H1 (cell line): Measurements from ENCODE around the gene STH. TPM values are rescaled to one million over a fixed set of nuclear protein-coding genes. Genes with fewer than 3 reads are reported as not detected.

Source experiments
- CTCF ChIA-PET: fragments of 300-600 bp; sonication (Branson Sonifier 250); formaldehyde crosslinking; loops from one replicate; lab custom pipeline; 2021; ENCODE audit not compliant: partially characterized antibody; lab: Charles Lee
- POLR2A ChIA-PET: fragments of 300-600 bp; sonication (Branson Sonifier 250); formaldehyde crosslinking; loops from one replicate; lab custom pipeline; 2021; ENCODE audit warnings: inconsistent platforms; ENCODE audit not compliant: partially characterized antibody; lab: Charles Lee
- DNase-seq, 2 experiments: peaks; one replicate each; pipeline versions ENCODE4 v3.0.0 to v3.0.0-alpha.2; 2010 to 2022; ENCODE audit warnings: low spot score in 2 of 2, low read depth in 1 of 2, mixed read lengths in 1 of 2
- FAIRE-seq: peaks from 2 replicates; lab custom pipeline; 2011; peaks lifted over from hg19 to GRCh38; lab: Jason Lieb, UNC
- H2AFZ ChIP-seq: 2 replicates; pipeline ENCODE4 v1.8.1; 2012; ENCODE audit warnings: low read length, inconsistent platforms
- H2AK5ac ChIP-seq: 2 replicates; pipeline ENCODE4 v1.6.1; 2013; ENCODE audit warnings: low read depth, low read length
- H2BK120ac ChIP-seq: replicated peaks from 2 replicates; pipeline ENCODE3; 2013; ENCODE audit warnings: low read depth, low read length, inconsistent platforms
- H2BK12ac ChIP-seq: 2 replicates; pipeline ENCODE4 v1.6.1; 2013; ENCODE audit warnings: low read depth, low read length
- H2BK15ac ChIP-seq: 2 replicates; pipeline ENCODE4 v1.6.1; 2013; ENCODE audit warnings: low read length
- H2BK20ac ChIP-seq: 2 replicates; pipeline ENCODE4 v1.6.1; 2013; ENCODE audit warnings: low read length
- H2BK5ac ChIP-seq: 2 replicates; pipeline ENCODE4 v1.6.1; 2013; ENCODE audit warnings: low read depth, low read length
- H3K14ac ChIP-seq: 2 replicates; pipeline ENCODE4 v1.6.1; 2013; ENCODE audit warnings: inconsistent platforms; ENCODE audit not compliant: insufficient read length
- H3K18ac ChIP-seq: 2 replicates; pipeline ENCODE4 v1.6.1; 2013; ENCODE audit warnings: low read length; ENCODE audit errors: extremely low read depth
- H3K23ac ChIP-seq: 2 replicates; pipeline ENCODE4 v1.6.1; 2013; ENCODE audit warnings: inconsistent platforms; ENCODE audit not compliant: insufficient read length
- H3K23me2 ChIP-seq: 2 replicates; pipeline ENCODE4 v1.6.1; 2013; ENCODE audit warnings: low read depth, low read length
- H3K27ac ChIP-seq: 2 replicates; pipeline ENCODE4 v1.6.1; 2011; ENCODE audit warnings: low read depth, low read length, inconsistent platforms
- H3K27me3 ChIP-seq, 4 experiments: replicated peaks in 1 of 4; 1 replicate in 1 of 4; 2 replicates in 3 of 4; pipeline versions ENCODE4 v1.6.1 to v1.8.1; 2011 to 2013; ENCODE audit warnings: low read length in 3 of 4, mild to moderate bottlenecking in 3 of 4, inconsistent platforms in 2 of 4, mixed read lengths in 2 of 4, moderate library complexity in 1 of 4; ENCODE audit not compliant: control insufficient read depth in 3 of 4, insufficient read depth in 3 of 4; ENCODE audit errors: extremely low read depth in 1 of 4
- H3K36me3 ChIP-seq, 4 experiments: 2 replicates each; pipeline versions ENCODE4 v1.6.1 to v1.8.1; 2011 to 2013; ENCODE audit warnings: mild to moderate bottlenecking in 4 of 4, low read length in 3 of 4, moderate library complexity in 2 of 4, control low read depth in 1 of 4, inconsistent platforms in 1 of 4; ENCODE audit not compliant: insufficient read depth in 4 of 4, control insufficient read depth in 2 of 4
- H3K4ac ChIP-seq: replicated peaks from 2 replicates; pipeline ENCODE3; 2013; ENCODE audit warnings: low read length, low read depth, mixed read lengths, inconsistent platforms; ENCODE audit not compliant: insufficient read length
- H3K4me1 ChIP-seq, 4 experiments: replicated peaks in 1 of 4; 1 replicate in 1 of 4; 2 replicates in 3 of 4; pipeline versions ENCODE4 v1.6.1 to v1.8.1; 2011 to 2013; ENCODE audit warnings: low read length in 3 of 4, inconsistent platforms in 2 of 4, mixed read lengths in 1 of 4; ENCODE audit not compliant: insufficient read depth in 4 of 4, control insufficient read depth in 3 of 4
- H3K4me2 ChIP-seq, 2 experiments: 2 replicates each; pipeline versions ENCODE4 v1.6.1 to v1.8.1; 2011 to 2013; ENCODE audit warnings: low read depth in 2 of 2, low read length in 2 of 2, control low read depth in 1 of 2, inconsistent platforms in 1 of 2, mild to moderate bottlenecking in 1 of 2; ENCODE audit not compliant: insufficient read depth in 1 of 2
- H3K4me3 ChIP-seq, 4 experiments: fragments of 200-600, 300-600 bp in 1 of 4; sonication (generic), shearing (Covaris generic), sonication (Bioruptor Twin) in 1 of 4; 2 replicates each; pipeline versions ENCODE4 v1.5.1 to v1.8.1; 2011 to 2016; ENCODE audit warnings: low read length in 4 of 4, low read depth in 3 of 4, control low read depth in 2 of 4, inconsistent platforms in 2 of 4, mild to moderate bottlenecking in 2 of 4, mixed read lengths in 1 of 4, moderate library complexity in 1 of 4; ENCODE audit not compliant: insufficient read depth in 2 of 4; ENCODE audit errors: extremely low read depth in 1 of 4
- H3K56ac ChIP-seq: replicated peaks from 2 replicates; pipeline ENCODE3; 2013; ENCODE audit warnings: low read depth, mild to moderate bottlenecking, mixed read lengths, low read length, inconsistent platforms; ENCODE audit not compliant: insufficient read length
- H3K79me1 ChIP-seq: 2 replicates; pipeline ENCODE4 v1.6.1; 2013; ENCODE audit warnings: low read depth, low read length, control low read depth
- H3K79me2 ChIP-seq, 2 experiments: 2 replicates each; pipeline versions ENCODE4 v1.6.1 to v1.8.1; 2012 to 2013; ENCODE audit warnings: low read length in 2 of 2, mild to moderate bottlenecking in 2 of 2, inconsistent platforms in 1 of 2; ENCODE audit not compliant: insufficient read depth in 2 of 2, control insufficient read depth in 1 of 2
- H3K9ac ChIP-seq, 4 experiments: replicated peaks in 1 of 4; 1 replicate in 1 of 4; 2 replicates in 3 of 4; pipeline versions ENCODE4 v1.6.1 to v1.8.1; 2011 to 2013; ENCODE audit warnings: low read depth in 3 of 4, low read length in 3 of 4, control low read depth in 2 of 4, mild to moderate bottlenecking in 2 of 4, moderate library complexity in 2 of 4, inconsistent platforms in 1 of 4; ENCODE audit errors: extremely low read depth in 1 of 4
- H3K9me3 ChIP-seq, 2 experiments: 2 replicates each; pipeline versions ENCODE4 v1.6.1 to v1.8.1; 2012 to 2013; ENCODE audit warnings: mild to moderate bottlenecking in 2 of 2, moderate library complexity in 2 of 2, control low read depth in 1 of 2, inconsistent platforms in 1 of 2, low read depth in 1 of 2, low read length in 1 of 2, mixed read lengths in 1 of 2; ENCODE audit not compliant: insufficient read depth in 2 of 2
- H4K20me1 ChIP-seq, 2 experiments: replicated peaks in 1 of 2; 2 replicates each; pipeline versions ENCODE3 to v1.8.1; 2011 to 2013; ENCODE audit warnings: inconsistent platforms in 2 of 2, low read length in 2 of 2, mild to moderate bottlenecking in 1 of 2; ENCODE audit not compliant: insufficient read depth in 2 of 2, control insufficient read depth in 1 of 2
- H4K5ac ChIP-seq: 2 replicates; pipeline ENCODE4 v1.6.1; 2013; ENCODE audit warnings: low read length, low read depth, mixed read lengths, inconsistent platforms; ENCODE audit not compliant: insufficient read length
- H4K8ac ChIP-seq: 2 replicates; pipeline ENCODE4 v1.8.0; 2013; ENCODE audit warnings: mild to moderate bottlenecking, moderate library complexity, low read length, inconsistent platforms; ENCODE audit not compliant: insufficient read depth; ENCODE audit errors: extremely low read depth
- H4K91ac ChIP-seq: replicated peaks from 2 replicates; pipeline ENCODE3; 2013; ENCODE audit warnings: low read length, mixed read lengths, inconsistent platforms; ENCODE audit not compliant: insufficient read length
- BACH1 ChIP-seq: IDR thresholded peaks from 2 replicates; pipeline ENCODE4 v1.6.1; 2012; ENCODE audit warnings: low read length, improper control_type of control experiment
- CBX8 ChIP-seq: fragments of 300-800, 300-1000 bp; sonication (generic); IDR thresholded peaks from 2 replicates; pipeline ENCODE4 v1.7.1; 2016; ENCODE audit warnings: low read depth, low read length, borderline replicate concordance
- CHD2 ChIP-seq: IDR thresholded peaks from 2 replicates; pipeline ENCODE4 v1.6.1; 2012; ENCODE audit warnings: low read length, improper control_type of control experiment
- EGR1 ChIP-seq: IDR thresholded peaks from 2 replicates; pipeline ENCODE4 v1.6.1; 2011; ENCODE audit warnings: low read depth, low read length, borderline replicate concordance
- FOSL1 ChIP-seq: IDR thresholded peaks from 2 replicates; pipeline ENCODE4 v1.6.1; 2011; ENCODE audit warnings: mild to moderate bottlenecking, low read depth, low read length, moderate library complexity; ENCODE audit not compliant: insufficient read depth
- KDM4A ChIP-seq: IDR thresholded peaks from one replicate; pipeline ENCODE4 v1.7.1; 2012; ENCODE audit warnings: low read depth, mild to moderate bottlenecking, moderate library complexity, low read length, inconsistent platforms; ENCODE audit not compliant: severe bottlenecking
- PHF8 ChIP-seq: fragments of 200-600 bp; sonication (generic); conservative IDR thresholded peaks from 2 replicates; pipeline ENCODE4 v1.7.1; 2012; ENCODE audit warnings: low read depth, mild to moderate bottlenecking, inconsistent platforms, low read length, moderate library complexity
- RBBP5 ChIP-seq: IDR thresholded peaks from 2 replicates; pipeline ENCODE4 v1.7.1; 2012; ENCODE audit warnings: low read depth, mild to moderate bottlenecking, inconsistent platforms, low read length, moderate library complexity, borderline replicate concordance
- SIRT6 ChIP-seq: IDR thresholded peaks from one replicate; pipeline ENCODE4 v1.7.1; 2012; ENCODE audit warnings: low read length, inconsistent platforms
- SP2 ChIP-seq: IDR thresholded peaks from 2 replicates; pipeline ENCODE4 v1.6.1; 2012; ENCODE audit warnings: mild to moderate bottlenecking, low read length, inconsistent platforms
- ZNF274 ChIP-seq: IDR thresholded peaks from 2 replicates; pipeline ENCODE4 v1.7.0; 2012; ENCODE audit warnings: low read length, borderline replicate concordance; ENCODE audit errors: extremely low read depth
- WGBS, 2 experiments: shearing (Covaris generic) in 1 of 2; methylation state at CpG; one replicate each; pipeline versions ENCODE4 v1.1.6 to v1.1.7; 2013 to 2015; ENCODE audit warnings: low lambda C conversion rate in 2 of 2, mixed read lengths in 2 of 2, inconsistent platforms in 1 of 2, low coverage in 1 of 2, missing lambda C conversion rate in 1 of 2; ENCODE audit not compliant: insufficient replicate concordance in 2 of 2, insufficient coverage in 1 of 2, insufficient read length in 1 of 2; ENCODE audit errors: extremely low coverage in 1 of 2, missing lambda C conversion rate in 1 of 2; 5-methylcytosine and 5-hydroxymethylcytosine counted together
- polyA plus RNA-seq, 7 experiments: library from polyadenylated mRNA; depleted of rRNA in 3 of 7; stranded (reverse) in 5 of 7; unstranded in 2 of 7; fragments of >200 nt in 5 of 7; fragments of 200-250 nt in 2 of 7; gene quantifications; 1 replicate in 5 of 7; 2 replicates in 1 of 7; 4 replicates in 1 of 7; pipeline versions ENCODE4 v1.2.1 to v1.2.3, GENCODE V29; 2011 to 2013; ENCODE audit warnings: missing spikeins in 2 of 7, mixed read lengths in 2 of 7
- total RNA-seq: library from RNA; stranded (reverse); fragmentation: NEBNext Ultra II Directional; extraction: Animal tissue kit (Norgen Biotek cat#: 25700); gene quantifications from 2 replicates; pipeline ENCODE4 v1.2.1, GENCODE V29; 2021
- TF ChIP-seq, protein P1 (sequence below): IDR thresholded peaks from 2 replicates; pipeline ENCODE4 v1.6.1; 2012; ENCODE audit warnings: inconsistent platforms
- TF ChIP-seq, protein P2 (sequence below): IDR thresholded peaks from 2 replicates; pipeline ENCODE4 v1.6.1; 2011; ENCODE audit warnings: low read length, improper control_type of control experiment

The STH gene
- total and polyA plus RNA-seq, 2 of the 8 experiments (the other 6 are each of a cell fraction or from before 2014, with no cell fraction given), result not detected

DNA sequence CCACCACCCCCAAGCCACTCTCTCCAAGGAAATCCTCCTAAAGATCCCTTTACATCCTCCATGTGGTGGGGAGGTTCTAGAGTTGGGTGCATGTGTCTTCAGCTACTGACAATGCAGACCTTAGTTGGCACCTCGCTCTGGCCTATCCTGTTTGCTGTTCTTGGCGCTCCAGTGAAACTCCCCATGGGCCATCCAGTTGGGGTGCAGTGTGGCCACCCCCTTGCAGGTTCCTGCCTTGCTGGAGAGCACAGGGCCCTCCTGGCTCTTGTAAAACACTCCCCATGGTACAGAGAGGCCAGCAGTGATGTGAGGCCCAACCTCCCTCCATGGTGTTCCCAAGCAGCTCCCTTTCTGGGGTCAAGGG lies 22.7 kb upstream of the STH start:
- no peaks in the 10 kb centered on the region for H3K79me1 ChIP-seq
- no peak overlapping the region for H3K14ac ChIP-seq
- H2BK120ac ChIP-seq, result no peak overlapping the region
- no peak overlapping the region for H2BK20ac ChIP-seq
- no peak overlapping the region for H3K27ac ChIP-seq
- no peak overlapping the region for H2AFZ ChIP-seq
- no peaks in the 10 kb centered on the region for H3K23me2 ChIP-seq
- no peak overlapping the region for H3K4me2 ChIP-seq
- H3K23ac ChIP-seq, result no peak overlapping the region
- H4K20me1 ChIP-seq, result no peaks in the 10 kb centered on the region
- CTCF ChIA-PET, result interaction anchor here (1.2 to 1.8 kb wide), 2 partner anchors 15 to 39 kb away, joined by 3 to 5 read pairs; no protein-coding TSS in a partner anchor
- no peak overlapping the region for H3K18ac ChIP-seq
- H3K4me1 ChIP-seq, result peaks cover 0 to 5% (median 0%) of the 10 kb centered on the region in 4 experiments; a peak in 1 of 7 replicates
- no peak overlapping the region for H2BK15ac ChIP-seq
- H3K36me3 ChIP-seq, result no peaks in the 10 kb centered on the region
- POLR2A ChIA-PET, result no interaction called here
- no peak overlapping the region for H2BK12ac ChIP-seq
- no peak overlapping the region for H3K4me3 ChIP-seq
- H4K91ac ChIP-seq, result no peak overlapping the region
- no peak overlapping the region for H3K4ac ChIP-seq
- DNase-seq (no peak), FAIRE-seq (no peak)
- H2BK5ac ChIP-seq, result no peak overlapping the region
- peaks cover 0 to 2% (median 0%) of the 10 kb centered on the region in 4 experiments; a peak in 2 of 7 replicates for H3K27me3 ChIP-seq
- H3K9me3 ChIP-seq, result no peaks in the 10 kb centered on the region
- no peak overlapping the region for H4K5ac ChIP-seq
- H2AK5ac ChIP-seq, result no peak overlapping the region
- H3K79me2 ChIP-seq, result no peaks in the 10 kb centered on the region
- H3K56ac ChIP-seq, result no peak overlapping the region
- 100% methylated on average over 2 of the region's 2 CpGs; no CpG with 5 or more reads in 1 of the 2 experiments for WGBS, 2 experiments
- no peak overlapping the region for H3K9ac ChIP-seq
- H4K8ac ChIP-seq, result no peak overlapping the region
- TF ChIP-seq BACH1, result no peak
- TF ChIP-seq PHF8, result no peak
- TF ChIP-seq, protein P1, sequence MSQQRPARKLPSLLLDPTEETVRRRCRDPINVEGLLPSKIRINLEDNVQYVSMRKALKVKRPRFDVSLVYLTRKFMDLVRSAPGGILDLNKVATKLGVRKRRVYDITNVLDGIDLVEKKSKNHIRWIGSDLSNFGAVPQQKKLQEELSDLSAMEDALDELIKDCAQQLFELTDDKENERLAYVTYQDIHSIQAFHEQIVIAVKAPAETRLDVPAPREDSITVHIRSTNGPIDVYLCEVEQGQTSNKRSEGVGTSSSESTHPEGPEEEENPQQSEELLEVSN, result no peak
- no peak for TF ChIP-seq CBX8
- TF ChIP-seq FOSL1, result no peak
- no peak for TF ChIP-seq KDM4A
- no peak for TF ChIP-seq EGR1
- no peak for TF ChIP-seq SIRT6
- no peak for TF ChIP-seq RBBP5
- TF ChIP-seq ZNF274, result no peak
- TF ChIP-seq, protein P2, sequence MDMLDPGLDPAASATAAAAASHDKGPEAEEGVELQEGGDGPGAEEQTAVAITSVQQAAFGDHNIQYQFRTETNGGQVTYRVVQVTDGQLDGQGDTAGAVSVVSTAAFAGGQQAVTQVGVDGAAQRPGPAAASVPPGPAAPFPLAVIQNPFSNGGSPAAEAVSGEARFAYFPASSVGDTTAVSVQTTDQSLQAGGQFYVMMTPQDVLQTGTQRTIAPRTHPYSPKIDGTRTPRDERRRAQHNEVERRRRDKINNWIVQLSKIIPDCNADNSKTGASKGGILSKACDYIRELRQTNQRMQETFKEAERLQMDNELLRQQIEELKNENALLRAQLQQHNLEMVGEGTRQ, result no peak
- no peak for TF ChIP-seq SP2
- no peak for TF ChIP-seq CHD2
